ENCODE data around the gene R3HDM2. TPM values are rescaled to one million over a fixed set of nuclear protein-coding genes. Genes with fewer than 3 reads are reported as not detected.

The R3HDM2 gene
- total RNA-seq, 4 donors from 2014 or later = 24.2 to 47.3 (median 26.7) TPM

DNA sequence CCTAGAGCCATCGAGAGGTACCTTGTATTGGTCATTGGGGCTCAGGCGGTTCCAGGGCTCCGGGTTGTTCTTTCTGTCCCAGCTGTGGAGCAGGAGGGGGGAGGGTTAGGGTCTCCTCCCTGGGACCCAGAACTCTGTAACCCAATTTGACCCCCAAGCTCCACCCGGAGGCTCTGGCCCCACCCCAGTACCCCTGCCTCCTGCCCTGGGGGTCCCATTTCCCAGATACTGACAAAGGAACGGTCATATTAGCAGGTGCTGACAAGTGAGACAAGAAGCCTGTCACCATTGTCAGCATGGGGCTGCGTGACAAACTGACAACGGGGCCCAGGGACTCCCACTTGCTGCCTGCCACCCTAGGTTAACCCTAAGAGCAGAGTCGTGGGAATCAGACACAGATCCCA lies 195.1 kb downstream of the R3HDM2 start:
- no peak for ATAC-seq (ENCODE audit: low FRiP score)
- DNase-seq (ENCODE audit: low spot score) = no peak
- TF ChIP-seq, protein P1, sequence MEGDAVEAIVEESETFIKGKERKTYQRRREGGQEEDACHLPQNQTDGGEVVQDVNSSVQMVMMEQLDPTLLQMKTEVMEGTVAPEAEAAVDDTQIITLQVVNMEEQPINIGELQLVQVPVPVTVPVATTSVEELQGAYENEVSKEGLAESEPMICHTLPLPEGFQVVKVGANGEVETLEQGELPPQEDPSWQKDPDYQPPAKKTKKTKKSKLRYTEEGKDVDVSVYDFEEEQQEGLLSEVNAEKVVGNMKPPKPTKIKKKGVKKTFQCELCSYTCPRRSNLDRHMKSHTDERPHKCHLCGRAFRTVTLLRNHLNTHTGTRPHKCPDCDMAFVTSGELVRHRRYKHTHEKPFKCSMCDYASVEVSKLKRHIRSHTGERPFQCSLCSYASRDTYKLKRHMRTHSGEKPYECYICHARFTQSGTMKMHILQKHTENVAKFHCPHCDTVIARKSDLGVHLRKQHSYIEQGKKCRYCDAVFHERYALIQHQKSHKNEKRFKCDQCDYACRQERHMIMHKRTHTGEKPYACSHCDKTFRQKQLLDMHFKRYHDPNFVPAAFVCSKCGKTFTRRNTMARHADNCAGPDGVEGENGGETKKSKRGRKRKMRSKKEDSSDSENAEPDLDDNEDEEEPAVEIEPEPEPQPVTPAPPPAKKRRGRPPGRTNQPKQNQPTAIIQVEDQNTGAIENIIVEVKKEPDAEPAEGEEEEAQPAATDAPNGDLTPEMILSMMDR (IDR thresholded peaks at IDR 0.05) = no peak

DNA sequence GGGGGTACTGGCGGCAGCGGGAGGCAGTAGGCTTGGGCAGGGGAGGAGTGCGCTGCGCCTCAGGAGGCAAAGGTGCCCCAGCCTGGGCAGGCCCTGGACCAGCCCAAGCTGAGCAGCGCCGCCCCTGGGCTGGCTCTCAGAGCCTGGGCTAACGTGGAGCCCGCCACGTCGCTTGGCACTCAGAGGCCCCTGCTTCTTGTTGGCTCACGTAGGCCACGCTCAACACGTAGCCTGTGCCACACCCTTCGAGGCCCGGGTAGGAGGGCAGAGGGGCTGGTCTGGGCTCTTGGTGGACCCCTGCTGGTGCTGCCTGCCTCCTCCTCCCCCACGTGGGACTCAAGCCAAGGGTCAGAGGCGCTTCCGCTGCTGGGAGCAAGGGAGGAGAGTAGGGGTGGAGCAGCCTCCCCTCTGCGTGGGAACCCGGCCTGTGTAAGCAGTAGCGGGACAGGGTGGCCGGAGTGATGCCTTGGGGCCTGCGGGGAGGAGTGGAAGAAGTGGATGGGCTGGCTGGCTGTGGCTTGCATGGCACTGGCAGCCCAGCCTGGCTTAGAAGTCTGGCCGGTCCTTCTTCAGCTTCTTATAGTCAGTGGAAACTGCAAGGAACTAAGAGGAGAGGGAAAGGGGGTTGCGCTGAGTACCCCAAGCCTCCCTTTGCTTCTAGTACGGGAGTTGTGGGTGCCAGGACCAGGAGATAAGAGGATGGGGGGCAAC lies 195.7 kb downstream of the R3HDM2 start:
- ATAC-seq (ENCODE audit: low FRiP score) (no peak), DNase-seq (ENCODE audit: low spot score) (no peak)
- TF ChIP-seq, protein P1 (IDR thresholded peaks at IDR 0.05) = no peak

DNA sequence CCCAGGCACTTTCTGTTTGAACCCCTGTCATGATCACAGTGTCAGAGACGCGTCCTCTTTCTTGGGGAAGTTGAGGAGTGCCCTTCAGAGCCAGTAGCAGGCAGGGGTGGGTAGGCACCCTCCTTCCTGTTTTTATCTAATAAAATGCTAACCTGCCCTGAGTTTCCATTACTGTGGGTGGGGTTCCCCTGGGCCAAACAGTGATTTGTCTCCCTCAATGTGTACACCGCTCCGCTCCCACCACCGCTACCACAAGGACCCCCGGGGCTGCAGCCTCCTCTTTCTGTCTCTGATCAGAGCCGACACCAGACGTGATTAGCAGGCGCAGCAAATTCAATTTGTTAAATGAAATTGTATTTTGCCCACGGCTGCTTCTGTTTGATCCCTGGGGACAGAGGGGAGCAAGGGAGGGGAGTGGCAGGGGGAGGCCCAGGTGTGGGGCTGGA lies 196.2 kb downstream of the R3HDM2 start:
- TF ChIP-seq, protein P1 (IDR thresholded peaks at IDR 0.05) = no peak
- no peak for DNase-seq (ENCODE audit: low spot score)
- ATAC-seq (ENCODE audit: low FRiP score) = no peak

DNA sequence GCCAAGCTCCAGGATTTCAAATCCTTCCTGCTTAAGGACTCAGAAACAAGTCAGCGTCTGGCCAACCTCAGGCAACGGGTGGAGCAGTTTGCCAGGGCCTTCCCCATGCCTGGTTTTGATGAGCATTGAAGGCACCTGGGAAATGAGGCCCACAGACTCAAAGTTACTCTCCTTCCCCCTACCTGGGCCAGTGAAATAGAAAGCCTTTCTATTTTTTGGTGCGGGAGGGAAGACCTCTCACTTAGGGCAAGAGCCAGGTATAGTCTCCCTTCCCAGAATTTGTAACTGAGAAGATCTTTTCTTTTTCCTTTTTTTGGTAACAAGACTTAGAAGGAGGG lies 196.6 kb downstream of the R3HDM2 start:
- DNase-seq (ENCODE audit: low spot score) (no peak), ATAC-seq (ENCODE audit: low FRiP score) (no peak)
- TF ChIP-seq, protein P1 (IDR thresholded peaks at IDR 0.05) = no peak

DNA sequence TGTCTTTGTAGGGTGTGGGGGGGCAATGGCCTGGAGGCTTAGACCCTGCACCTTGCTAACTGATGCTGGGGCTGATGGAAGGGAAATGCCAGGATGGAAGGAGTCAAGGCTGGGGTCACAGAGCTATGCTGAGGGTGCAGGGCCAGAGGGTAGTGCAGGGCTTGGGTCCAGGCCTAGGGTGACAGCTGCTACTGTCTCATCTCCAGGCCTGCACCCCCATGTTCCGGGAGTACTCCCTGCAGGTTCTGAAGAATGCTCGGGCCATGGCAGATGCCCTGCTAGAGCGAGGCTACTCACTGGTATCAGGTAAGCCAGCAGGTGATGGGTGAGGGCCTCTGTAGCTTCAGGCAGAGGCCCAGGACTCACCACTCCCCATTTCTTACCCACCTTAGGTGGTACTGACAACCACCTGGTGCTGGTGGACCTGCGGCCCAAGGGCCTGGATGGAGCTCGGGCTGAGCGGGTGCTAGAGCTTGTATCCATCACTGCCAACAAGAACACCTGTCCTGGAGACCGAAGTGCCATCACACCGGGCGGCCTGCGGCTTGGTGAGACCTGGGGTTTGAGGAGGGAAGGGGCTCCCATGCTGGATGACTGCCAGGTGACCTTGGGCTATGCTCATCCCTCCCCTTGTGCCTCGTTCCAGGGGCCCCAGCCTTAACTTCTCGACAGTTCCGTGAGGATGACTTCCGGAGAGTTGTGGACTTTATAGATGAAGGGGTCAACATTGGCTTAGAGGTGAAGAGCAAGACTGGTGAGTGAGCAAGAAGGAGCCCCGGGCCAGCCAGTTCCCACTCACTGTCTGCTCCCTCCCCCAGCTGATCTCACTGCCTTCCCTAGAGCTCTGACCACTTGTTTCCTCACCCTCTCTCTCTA lies 197.2 kb downstream of the R3HDM2 start:
- DNase-seq (ENCODE audit: low spot score) = no peak
- TF ChIP-seq, protein P1 (IDR thresholded peaks at IDR 0.05) = no peak
- ATAC-seq (ENCODE audit: low FRiP score) = no peak

DNA sequence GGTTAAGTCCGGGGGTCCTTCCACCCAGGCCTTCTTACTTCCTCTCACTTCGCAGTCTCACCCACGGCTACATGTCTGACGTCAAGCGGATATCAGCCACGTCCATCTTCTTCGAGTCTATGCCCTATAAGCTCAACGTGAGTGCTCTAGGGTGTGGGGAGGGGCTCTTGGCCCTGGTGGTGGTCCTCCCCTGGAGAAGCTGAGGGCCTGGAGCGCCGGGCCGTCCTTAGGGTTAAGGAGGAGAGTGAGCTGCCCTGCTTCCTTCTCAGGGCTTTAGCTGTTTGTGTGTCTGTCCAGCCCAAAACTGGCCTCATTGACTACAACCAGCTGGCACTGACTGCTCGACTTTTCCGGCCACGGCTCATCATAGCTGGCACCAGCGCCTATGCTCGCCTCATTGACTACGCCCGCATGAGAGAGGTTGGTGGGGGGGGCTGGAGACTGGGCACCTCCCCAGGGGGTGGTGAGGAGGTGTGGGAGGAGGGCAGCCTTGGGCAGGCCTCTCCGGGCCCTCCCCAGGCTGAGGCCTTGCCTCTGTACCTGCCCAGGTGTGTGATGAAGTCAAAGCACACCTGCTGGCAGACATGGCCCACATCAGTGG lies 198.6 kb downstream of the R3HDM2 start:
- ATAC-seq (ENCODE audit: low FRiP score) (no peak), DNase-seq (ENCODE audit: low spot score) (no peak)
- TF ChIP-seq, protein P1 (IDR thresholded peaks at IDR 0.05) = no peak
